Stomach (tissue), 9 donors: Measurements from ENCODE around the gene SGIP1. TPM values are rescaled to one million over a fixed set of nuclear protein-coding genes. Genes with fewer than 3 reads are reported as not detected.
A peak's percentile ranks its signal among the peaks of the same experiment; 100 is the strongest.

Experiments
- DNase-seq, 2 donors: peaks; one replicate each; pipeline versions ENCODE4 v3.0.0 to v3.0.0-alpha.2; 2013 to 2019
- H3K27ac ChIP-seq, 5 donors: fragments of 200-600 bp in 4 of 5; sonication (generic) in 4 of 5; one replicate each; pipeline ENCODE4 v1.5.1; 2013 to 2019; ENCODE audit warnings: mild to moderate bottlenecking in 1 of 5, moderate library complexity in 1 of 5
- H3K27me3 ChIP-seq, 3 donors: fragments of 200-600 bp; sonication (generic); one replicate each; pipeline ENCODE4 v1.5.1; 2017 to 2019; ENCODE audit warnings: mixed run types in 1 of 3
- H3K36me3 ChIP-seq, 4 donors: fragments of 200-600 bp; sonication (generic); 1 replicate in 3 of 4; 2 replicates in 1 of 4; pipeline ENCODE4 v1.5.1; 2016 to 2019
- H3K4me1 ChIP-seq, 4 donors: fragments of 200-600 bp; sonication (generic); one replicate each; pipeline ENCODE4 v1.5.1; 2016 to 2019
- H3K4me3 ChIP-seq, 4 donors: fragments of 200-600 bp; sonication (generic) in 3 of 4; one replicate each; pipeline ENCODE4 v1.5.1; 2016 to 2019; ENCODE audit warnings: mild to moderate bottlenecking in 1 of 4
- H3K9me3 ChIP-seq, 4 donors: fragments of 200-600 bp; sonication (generic); one replicate each; pipeline ENCODE4 v1.5.1; 2016 to 2019
- EP300 ChIP-seq: sonication (generic); formaldehyde crosslinking; IDR thresholded peaks from one replicate; pipeline ENCODE4 v1.6.1; 2017; ENCODE audit warnings: antibody characterized with exemption
- POLR2A ChIP-seq, 4 donors: fragments of 450-650 bp; IDR thresholded peaks; one replicate each; pipeline ENCODE4 v1.6.1; 2016; ENCODE audit warnings: antibody characterized with exemption in 4 of 4, control low read depth in 2 of 4, mild to moderate bottlenecking in 1 of 4, moderate library complexity in 1 of 4
- POLR2AphosphoS5 ChIP-seq, 3 donors: sonication (generic); formaldehyde crosslinking; IDR thresholded peaks; one replicate each; pipeline ENCODE4 v1.6.1; 2016; ENCODE audit warnings: antibody characterized with exemption in 3 of 3
- WGBS, 5 donors: extraction: QIAGEN DNeasy Blood & Tissue Kit in 3 of 5; methylation state at CpG; one replicate each; pipeline versions ENCODE4 v1.1.5 to v1.1.7; 2013 to 2018; 5-methylcytosine and 5-hydroxymethylcytosine counted together
- intact Hi-C: fragments of 100-400 bp; cut with DNase I; formaldehyde crosslinking; loops from one replicate; pipeline ENCODE4 v1.15.1; 2023; ENCODE audit warnings: low total_unique reads
- polyA plus RNA-seq, 3 donors: library from polyadenylated mRNA; stranded (reverse); fragments of 200-250 nt; gene quantifications; one replicate each; pipeline ENCODE4 v1.2.3, GENCODE V29; 2013
- total RNA-seq, 5 donors: library from RNA; depleted of rRNA; stranded (reverse); fragments of >200 nt; gene quantifications; one replicate each; pipeline versions ENCODE4 v1.1.0 to v1.2.3, GENCODE V29; 2014 to 2016
- TF ChIP-seq, protein P1 (sequence below), 7 experiments: fragments of 450-650 bp in 4 of 7; fragments of 200-600 bp in 3 of 7; sonication (generic) in 3 of 7; IDR thresholded peaks; one replicate each; pipeline ENCODE4 v1.5.1; 2016 to 2019; ENCODE audit warnings: antibody characterized with exemption in 7 of 7, control low read depth in 2 of 7, mild to moderate bottlenecking in 1 of 7
- donor health status: healthy with polysubstance abuse.
- donor health status: Bipolar disorder and iron deficiency.
- donor health status: healthy.

The SGIP1 gene
- total and polyA plus RNA-seq, 8 donors, result 1.2 to 44.9 (median 3.0) TPM; not detected in 1

DNA sequence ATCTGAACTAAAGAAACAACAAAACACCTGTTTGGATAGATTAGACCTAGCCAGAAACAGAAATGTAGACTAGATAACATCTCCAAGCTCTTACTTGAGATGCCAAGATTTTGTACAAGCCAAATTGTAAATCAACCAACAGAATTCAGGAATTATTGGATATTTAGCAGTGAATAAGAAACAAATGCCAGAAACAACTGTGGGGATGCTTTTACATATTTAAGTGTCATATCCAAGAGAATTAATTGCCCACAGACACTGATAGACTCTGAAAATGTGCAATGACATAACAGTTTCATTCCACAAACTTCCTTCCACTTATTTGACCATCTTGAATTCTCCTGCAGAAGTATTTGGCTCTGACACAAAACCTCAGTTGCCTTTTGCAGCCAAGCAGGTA lies 92.3 kb downstream of the SGIP1 start:
- Histone ChIP-seq H3K27me3 (no peaks in the 10 kb centered on the region), H3K4me3 (no peak overlapping the region), H3K36me3 (no peaks in the 10 kb centered on the region), H3K9me3 (no peaks in the 10 kb centered on the region), H3K4me1 (peaks cover 0 to 9% (median 0%) of the 10 kb centered on the region in 4 donors), H3K27ac (no peak overlapping the region)
- DNase-seq, result no peak
- intact Hi-C loops, result no loop called here
- TF ChIP-seq, protein P1, sequence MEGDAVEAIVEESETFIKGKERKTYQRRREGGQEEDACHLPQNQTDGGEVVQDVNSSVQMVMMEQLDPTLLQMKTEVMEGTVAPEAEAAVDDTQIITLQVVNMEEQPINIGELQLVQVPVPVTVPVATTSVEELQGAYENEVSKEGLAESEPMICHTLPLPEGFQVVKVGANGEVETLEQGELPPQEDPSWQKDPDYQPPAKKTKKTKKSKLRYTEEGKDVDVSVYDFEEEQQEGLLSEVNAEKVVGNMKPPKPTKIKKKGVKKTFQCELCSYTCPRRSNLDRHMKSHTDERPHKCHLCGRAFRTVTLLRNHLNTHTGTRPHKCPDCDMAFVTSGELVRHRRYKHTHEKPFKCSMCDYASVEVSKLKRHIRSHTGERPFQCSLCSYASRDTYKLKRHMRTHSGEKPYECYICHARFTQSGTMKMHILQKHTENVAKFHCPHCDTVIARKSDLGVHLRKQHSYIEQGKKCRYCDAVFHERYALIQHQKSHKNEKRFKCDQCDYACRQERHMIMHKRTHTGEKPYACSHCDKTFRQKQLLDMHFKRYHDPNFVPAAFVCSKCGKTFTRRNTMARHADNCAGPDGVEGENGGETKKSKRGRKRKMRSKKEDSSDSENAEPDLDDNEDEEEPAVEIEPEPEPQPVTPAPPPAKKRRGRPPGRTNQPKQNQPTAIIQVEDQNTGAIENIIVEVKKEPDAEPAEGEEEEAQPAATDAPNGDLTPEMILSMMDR (IDR thresholded peaks at IDR 0.05), result no peak
- no peak for TF ChIP-seq POLR2A (IDR thresholded peaks at IDR 0.05)
- TF ChIP-seq EP300, result no peak
- no peak for TF ChIP-seq POLR2AphosphoS5 (IDR thresholded peaks at IDR 0.05)

DNA sequence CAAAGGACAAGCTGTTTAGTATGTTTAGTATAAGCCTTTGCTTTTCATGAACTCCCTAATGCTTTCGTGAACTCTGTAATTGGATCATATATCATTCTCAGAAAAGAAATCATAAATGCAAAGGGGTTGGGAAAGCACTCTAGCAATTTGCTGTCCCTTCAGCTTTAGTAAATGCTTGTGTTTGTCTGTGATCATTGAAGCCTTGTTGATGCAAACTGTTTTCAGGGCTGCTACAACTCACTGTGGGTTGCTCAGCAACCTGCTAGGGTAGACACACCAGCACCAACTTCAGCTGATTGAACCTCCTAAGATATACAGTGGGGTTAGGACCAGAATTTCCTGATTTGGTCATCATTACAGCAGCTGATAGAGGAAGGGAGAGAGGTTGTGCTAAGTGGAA lies 95.0 kb downstream of the SGIP1 start:
- TF ChIP-seq POLR2AphosphoS5 (IDR thresholded peaks at IDR 0.05), result no peak
- TF ChIP-seq, protein P1 (IDR thresholded peaks at IDR 0.05), result no peak
- no peak for TF ChIP-seq POLR2A (IDR thresholded peaks at IDR 0.05)
- TF ChIP-seq EP300, result no peak
- Histone ChIP-seq H3K27ac (no peak overlapping the region), H3K4me3 (no peak overlapping the region), H3K36me3 (no peaks in the 10 kb centered on the region), H3K4me1 (peaks cover 0 to 3% (median 0%) of the 10 kb centered on the region in 4 donors), H3K9me3 (no peaks in the 10 kb centered on the region), H3K27me3 (no peaks in the 10 kb centered on the region)
- peak in 1 of 2 donors; percentile 39 for DNase-seq
- intact Hi-C loops, result no loop called here
- WGBS, 5 donors, result 87 to 93% (median 92%) methylated on average over 1 of the region's 1 CpG

DNA sequence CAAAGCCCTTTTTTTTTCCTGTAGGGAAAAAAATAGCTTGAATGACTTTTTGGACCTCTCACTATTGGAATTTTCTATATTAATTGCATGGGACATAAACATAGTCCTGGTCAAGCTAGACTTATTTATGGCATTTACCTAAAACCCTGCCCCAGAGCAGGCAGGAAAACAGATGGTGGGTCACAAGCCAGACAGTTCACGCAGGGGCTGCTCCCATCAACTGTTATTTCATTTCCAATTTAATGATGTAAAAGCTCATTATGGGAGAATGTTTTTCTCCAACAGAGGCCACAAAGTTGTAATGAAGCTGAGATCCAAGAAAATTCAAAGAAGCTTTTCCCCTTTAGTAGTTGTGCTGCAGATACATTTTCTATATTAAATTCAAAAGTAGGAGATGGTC lies 99.2 kb downstream of the SGIP1 start:
- H3K4me1 ChIP-seq, result no peaks in the 10 kb centered on the region
- WGBS, 5 donors, result 65 to 88% (median 85%) methylated on average over 1 of the region's 1 CpG
- no peaks in the 10 kb centered on the region for H3K27me3 ChIP-seq
- TF ChIP-seq POLR2A (IDR thresholded peaks at IDR 0.05), result no peak
- TF ChIP-seq POLR2AphosphoS5 (IDR thresholded peaks at IDR 0.05), result no peak
- TF ChIP-seq EP300, result no peak
- TF ChIP-seq, protein P1 (IDR thresholded peaks at IDR 0.05), result no peak
- DNase-seq, result peak in 1 of 2 donors; percentile 25
- H3K9me3 ChIP-seq, result no peaks in the 10 kb centered on the region
- intact Hi-C loops, result no loop called here
- H3K27ac ChIP-seq, result no peak overlapping the region
- H3K36me3 ChIP-seq, result no peaks in the 10 kb centered on the region
- H3K4me3 ChIP-seq, result no peak overlapping the region

DNA sequence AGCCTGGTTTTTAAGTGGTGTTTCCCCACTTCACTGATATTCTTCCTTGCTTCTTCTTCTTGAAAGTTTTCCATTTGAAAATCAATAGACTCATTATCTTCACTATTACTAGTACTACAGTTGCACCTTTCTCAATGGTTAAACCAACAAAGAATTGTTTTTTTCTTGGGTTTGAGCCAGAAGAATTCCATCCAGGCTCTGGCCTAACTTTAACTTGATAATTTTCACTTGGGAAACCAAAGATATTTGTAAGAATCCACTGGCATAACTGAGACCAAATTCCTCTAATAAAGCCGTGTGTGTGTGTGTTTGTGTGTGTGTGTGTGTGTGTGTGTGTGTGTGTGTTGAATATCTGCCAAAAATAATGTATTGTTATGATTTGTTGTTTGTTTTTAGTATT lies 103.2 kb downstream of the SGIP1 start:
- WGBS, 5 donors, result 15 to 53% (median 40%) methylated on average over 1 of the region's 1 CpG
- intact Hi-C loops, result no loop called here

More for the DNA sequence above, 103.2 kb downstream of the SGIP1 start:
- Histone ChIP-seq H3K4me3 (no peak overlapping the region), H3K36me3 (no peaks in the 10 kb centered on the region), H3K4me1 (no peaks in the 10 kb centered on the region), H3K27ac (no peak overlapping the region), H3K9me3 (no peaks in the 10 kb centered on the region), H3K27me3 (no peaks in the 10 kb centered on the region)
- DNase-seq, result no peak
- no peak for TF ChIP-seq POLR2A (IDR thresholded peaks at IDR 0.05)
- TF ChIP-seq POLR2AphosphoS5 (IDR thresholded peaks at IDR 0.05), result no peak
- TF ChIP-seq, protein P1 (IDR thresholded peaks at IDR 0.05), result no peak
- TF ChIP-seq EP300, result no peak
